HG03060 (cell line): ENCODE measurements around the gene KRTAP15-1.

ENCODE experiments used
- ATAC-seq: cut with Tn5 transposase; IDR thresholded peaks from one replicate; pipeline ENCODE4 v1.9.1; 2021; ENCODE audit warnings: low read depth, moderate number of reproducible peaks; ENCODE audit not compliant: unreplicated experiment

Gene KRTAP15-1

DNA sequence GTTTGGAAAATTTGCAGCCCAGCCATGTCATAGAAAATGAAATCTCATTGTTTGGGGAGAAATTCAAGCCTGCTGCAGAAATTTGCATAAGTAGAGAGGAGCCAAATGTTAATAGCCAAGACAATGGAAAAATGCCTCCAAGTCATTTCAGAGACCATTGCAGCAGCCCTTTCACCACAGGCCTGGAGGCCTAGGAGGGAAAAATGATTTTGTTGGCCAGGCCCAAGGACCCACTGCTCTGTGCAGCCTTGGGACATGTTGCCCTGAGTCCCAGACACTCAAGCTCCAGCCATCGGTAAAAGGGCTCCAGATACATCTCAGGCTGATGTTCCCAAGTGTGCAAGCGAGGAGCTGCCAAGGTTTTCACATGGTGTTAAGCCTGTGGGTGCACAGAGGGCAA lies 46.1 kb downstream of the KRTAP15-1 start:
- ATAC-seq, result no peak

DNA sequence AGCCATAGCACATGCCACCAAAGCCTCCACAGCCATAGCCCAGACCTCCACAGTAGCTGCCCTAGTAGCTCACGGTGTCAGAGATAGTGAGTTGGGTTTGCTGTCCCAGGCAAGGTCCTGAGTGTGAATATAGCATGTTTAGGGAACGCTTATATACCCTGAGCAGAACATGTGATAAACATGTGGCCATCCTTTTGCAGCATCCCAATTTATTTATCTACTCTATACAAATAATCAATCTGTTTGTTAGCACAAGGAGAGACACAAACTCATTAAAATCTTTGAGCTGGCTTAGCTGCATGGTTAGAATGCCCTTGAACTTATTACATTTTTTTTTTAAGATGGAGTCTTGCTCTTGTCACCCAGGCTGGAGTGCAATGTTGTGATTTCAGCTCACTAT lies 47.3 kb downstream of the KRTAP15-1 start, which contains the start of gene KRTAP19-2:
TSS of gene KRTAP19-2 (minus strand) at position 101 of the 400 bp plus-strand sequence. CDS start at position 13, 88 bp downstream.
- no peak for ATAC-seq
